ENCODE measurements around the gene DFFB. TPM values are rescaled to one million over a fixed set of nuclear protein-coding genes. Genes with fewer than 3 reads are reported as not detected.

DFFB gene
- total RNA-seq, 1 experiment from 2014 or later, result 11.9 TPM

DNA sequence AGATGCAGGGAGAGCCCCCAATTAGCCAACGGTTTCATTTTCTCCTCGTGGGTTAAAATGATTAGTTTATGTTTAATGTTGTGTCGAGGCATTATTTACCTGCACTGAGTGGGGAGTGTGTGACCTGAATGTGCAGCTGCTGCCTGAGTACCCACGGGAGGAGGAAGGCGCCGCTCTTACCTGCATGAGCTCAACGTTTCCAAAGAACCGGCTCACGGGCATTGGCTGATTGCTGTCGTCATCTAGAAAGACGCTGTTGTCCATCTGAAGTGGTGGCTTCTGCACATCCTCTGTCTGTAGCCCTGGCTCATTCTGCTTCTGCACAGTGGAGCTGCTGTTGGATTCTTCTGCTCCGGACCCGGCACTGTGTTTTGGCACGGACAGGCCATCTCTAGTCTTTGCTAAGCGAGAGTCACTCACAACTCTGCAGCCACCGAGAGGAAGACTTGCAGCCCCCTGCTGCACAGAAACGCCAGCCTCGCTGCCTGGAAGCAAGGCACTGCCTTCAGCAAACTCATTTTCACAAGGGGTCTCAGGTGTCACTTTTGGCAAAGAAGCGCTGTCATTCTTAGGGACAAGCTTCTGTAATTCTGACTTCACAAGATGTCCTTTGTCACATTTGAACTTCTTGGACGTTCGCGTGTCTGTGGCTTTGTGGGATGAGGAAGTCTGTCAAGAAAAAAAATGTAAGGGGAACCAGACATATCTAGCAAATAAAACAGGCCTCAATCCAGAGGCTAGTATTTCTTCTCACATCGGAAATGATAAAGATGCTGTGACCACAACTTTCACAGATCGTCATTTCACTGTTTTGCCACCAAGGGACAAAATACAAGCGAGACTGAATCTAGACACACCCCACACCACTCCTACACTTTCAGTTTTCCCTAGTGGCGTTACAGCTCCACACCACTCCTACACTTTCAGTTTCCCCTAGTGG is 33.4 kb downstream of the DFFB start:
- Histone ChIP-seq H3K4me1 (ENCODE audit: low read length) (peaks cover 11% of the 10 kb centered on the region), H3K27ac (ENCODE audit: low read length) (no peak overlapping the region), H3K9ac (ENCODE audit: low read length) (no peak overlapping the region), H3K9me3 (ENCODE audit: low read length) (no peaks in the 10 kb centered on the region), H3K79me2 (ENCODE audit: low read length) (peaks cover 29% of the 10 kb centered on the region), H3K36me3 (ENCODE audit: insufficient read depth, low read length) (peaks cover 18% of the 10 kb centered on the region), H2AFZ (ENCODE audit: low read length) (no peak overlapping the region), H3K27me3 (ENCODE audit: low read length) (no peaks in the 10 kb centered on the region), H4K20me1 (ENCODE audit: insufficient read depth, low read depth, low read length) (0 out of 2 replicates have a peak, but pooled peaks cover 11% of the 10 kb centered on the region), H3K4me2 (ENCODE audit: low read depth, low read length, poor library complexity, severe bottlenecking) (no peak overlapping the region), H3K4me3 (ENCODE audit: low read length) (no peak overlapping the region), H3K9me2 (replicated peaks; ENCODE audit: insufficient read depth, low read length) (no peaks in the 10 kb centered on the region)
- DNase-seq, result no peak

DNA sequence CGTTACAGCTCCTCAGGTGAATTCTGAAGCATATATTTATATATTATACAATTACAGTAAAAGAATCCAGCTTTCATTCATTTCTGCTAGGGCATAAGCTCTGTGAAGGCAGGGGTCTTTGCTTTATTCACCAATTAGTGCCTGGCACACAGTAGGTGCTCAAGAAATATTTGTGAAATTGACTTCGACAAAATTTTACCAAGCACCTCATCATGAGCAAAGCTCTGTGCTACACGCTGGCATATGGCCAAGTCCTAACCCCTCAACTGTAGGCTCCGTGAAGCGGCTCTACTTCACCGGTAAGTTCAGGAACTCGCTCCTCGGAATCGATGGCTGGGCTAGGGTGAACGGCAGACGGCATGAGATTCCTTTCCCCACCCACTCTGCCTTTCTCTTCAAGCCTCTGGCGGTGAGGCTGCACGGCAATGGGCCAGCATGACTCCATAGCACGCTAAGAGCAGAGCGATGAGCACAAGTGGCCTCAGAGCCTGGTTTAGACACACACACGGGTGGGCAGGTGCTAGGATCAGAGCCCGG is 34.1 kb downstream of the DFFB start:
- peaks cover 36% of the 10 kb centered on the region for H3K79me2 ChIP-seq (ENCODE audit: low read length)
- H3K36me3 ChIP-seq (ENCODE audit: insufficient read depth, low read length), result peaks cover 20% of the 10 kb centered on the region
- H3K27ac ChIP-seq (ENCODE audit: low read length), result no peak overlapping the region

DNA sequence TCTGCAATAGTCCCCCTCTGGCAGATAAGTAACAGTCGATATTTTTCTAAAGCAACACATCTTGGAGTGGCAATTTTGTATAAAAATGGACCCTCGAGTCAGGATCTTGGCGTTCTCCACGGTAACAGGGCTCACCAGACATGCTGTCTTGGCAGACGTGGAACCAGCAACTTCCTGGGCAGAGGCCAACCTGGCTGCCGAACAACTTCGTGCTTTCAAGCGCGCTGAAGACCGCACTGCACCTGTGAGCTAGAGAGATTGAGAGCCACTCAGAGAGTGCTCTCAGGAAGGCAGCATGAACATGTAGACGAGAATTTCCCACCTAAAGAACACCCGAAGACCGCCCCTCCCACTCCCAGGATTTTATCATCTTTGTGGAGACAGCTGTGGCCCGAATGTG is 35.5 kb downstream of the DFFB start:
- Histone ChIP-seq H3K27me3 (ENCODE audit: low read length) (no peaks in the 10 kb centered on the region), H3K9ac (ENCODE audit: low read length) (no peak overlapping the region), H4K20me1 (ENCODE audit: insufficient read depth, low read depth, low read length) (peaks cover 21% of the 10 kb centered on the region; the same call in 1 of the 2 replicates), H3K79me2 (ENCODE audit: low read length) (peaks cover 49% of the 10 kb centered on the region), H3K4me2 (ENCODE audit: low read depth, low read length, poor library complexity, severe bottlenecking) (no peak overlapping the region), H3K4me1 (ENCODE audit: low read length) (peaks cover 11% of the 10 kb centered on the region), H2AFZ (ENCODE audit: low read length) (no peak overlapping the region), H3K4me3 (ENCODE audit: low read length) (no peak overlapping the region), H3K27ac (ENCODE audit: low read length) (no peak overlapping the region), H3K9me2 (replicated peaks; ENCODE audit: insufficient read depth, low read length) (no peaks in the 10 kb centered on the region), H3K36me3 (ENCODE audit: insufficient read depth, low read length) (peaks cover 20% of the 10 kb centered on the region), H3K9me3 (ENCODE audit: low read length) (no peaks in the 10 kb centered on the region)
- no peak for DNase-seq

More for the DNA sequence above, 34.1 kb downstream of the DFFB start:
- H4K20me1 ChIP-seq (ENCODE audit: insufficient read depth, low read depth, low read length), result peaks cover 18% of the 10 kb centered on the region; the same call in 1 of the 2 replicates
- H3K4me2 ChIP-seq (ENCODE audit: low read depth, low read length, poor library complexity, severe bottlenecking), result no peak overlapping the region
- H3K9me2 ChIP-seq (replicated peaks; ENCODE audit: insufficient read depth, low read length), result no peaks in the 10 kb centered on the region
- H3K4me3 ChIP-seq (ENCODE audit: low read length), result no peak overlapping the region
- H3K9ac ChIP-seq (ENCODE audit: low read length), result no peak overlapping the region
- H2AFZ ChIP-seq (ENCODE audit: low read length), result no peak overlapping the region
- peaks cover 11% of the 10 kb centered on the region for H3K4me1 ChIP-seq (ENCODE audit: low read length)
- H3K27me3 ChIP-seq (ENCODE audit: low read length), result no peaks in the 10 kb centered on the region
- no peaks in the 10 kb centered on the region for H3K9me3 ChIP-seq (ENCODE audit: low read length)
- no peak for DNase-seq

DNA sequence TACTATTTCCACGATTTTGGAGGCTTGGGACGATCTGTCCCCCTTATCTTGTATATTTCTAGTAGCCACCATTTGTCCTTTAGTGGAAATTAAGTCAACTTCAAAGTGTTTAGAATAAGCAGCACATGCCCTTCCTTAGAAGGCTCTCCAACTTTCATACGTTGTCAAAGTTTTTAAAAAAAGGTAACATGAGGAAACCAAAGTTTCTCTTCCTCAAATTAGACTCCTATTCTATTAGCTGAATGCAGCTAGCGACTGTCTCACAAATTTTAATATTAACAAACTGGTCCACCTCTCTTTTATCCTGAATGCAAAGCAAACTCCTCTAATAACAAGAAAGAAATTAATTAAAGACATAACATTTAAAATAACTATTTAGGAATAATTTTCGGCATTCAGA is 35.9 kb downstream of the DFFB start:
- peaks cover 54% of the 10 kb centered on the region for H3K79me2 ChIP-seq (ENCODE audit: low read length)

GRCh38 chr1:3894626-3895278 is 37.5 kb downstream of the DFFB start:
- H3K9me2 ChIP-seq (replicated peaks; ENCODE audit: insufficient read depth, low read length), result no peaks in the 10 kb centered on the region
- H4K20me1 ChIP-seq (ENCODE audit: insufficient read depth, low read depth, low read length), result peaks cover 20% of the 10 kb centered on the region; the same call in 1 of the 2 replicates
- no peak overlapping the region for H3K4me2 ChIP-seq (ENCODE audit: low read depth, low read length, poor library complexity, severe bottlenecking)
- no peak overlapping the region for H3K27ac ChIP-seq (ENCODE audit: low read length)
- no peak overlapping the region for H3K4me3 ChIP-seq (ENCODE audit: low read length)
- no peak for DNase-seq
- H3K36me3 ChIP-seq (ENCODE audit: insufficient read depth, low read length), result peaks cover 22% of the 10 kb centered on the region
- no peak overlapping the region for H2AFZ ChIP-seq (ENCODE audit: low read length)
- peaks cover 69% of the 10 kb centered on the region for H3K79me2 ChIP-seq (ENCODE audit: low read length)
- no peaks in the 10 kb centered on the region for H3K9me3 ChIP-seq (ENCODE audit: low read length)
- H3K4me1 ChIP-seq (ENCODE audit: low read length), result peaks cover 26% of the 10 kb centered on the region
- no peak overlapping the region for H3K9ac ChIP-seq (ENCODE audit: low read length)
- no peaks in the 10 kb centered on the region for H3K27me3 ChIP-seq (ENCODE audit: low read length)

More for the DNA sequence above, 35.9 kb downstream of the DFFB start:
- peaks cover 24% of the 10 kb centered on the region for H3K36me3 ChIP-seq (ENCODE audit: insufficient read depth, low read length)
- no peak overlapping the region for H3K9ac ChIP-seq (ENCODE audit: low read length)
- DNase-seq, result no peak
- no peak overlapping the region for H3K4me3 ChIP-seq (ENCODE audit: low read length)
- no peak overlapping the region for H2AFZ ChIP-seq (ENCODE audit: low read length)
- no peaks in the 10 kb centered on the region for H3K27me3 ChIP-seq (ENCODE audit: low read length)
- H4K20me1 ChIP-seq (ENCODE audit: insufficient read depth, low read depth, low read length), result peaks cover 21% of the 10 kb centered on the region; the same call in 1 of the 2 replicates
- H3K4me1 ChIP-seq (ENCODE audit: low read length), result peaks cover 14% of the 10 kb centered on the region
- no peaks in the 10 kb centered on the region for H3K9me2 ChIP-seq (replicated peaks; ENCODE audit: insufficient read depth, low read length)
- no peaks in the 10 kb centered on the region for H3K9me3 ChIP-seq (ENCODE audit: low read length)
- H3K4me2 ChIP-seq (ENCODE audit: low read depth, low read length, poor library complexity, severe bottlenecking), result no peak overlapping the region
- H3K27ac ChIP-seq (ENCODE audit: low read length), result no peak overlapping the region

DNA sequence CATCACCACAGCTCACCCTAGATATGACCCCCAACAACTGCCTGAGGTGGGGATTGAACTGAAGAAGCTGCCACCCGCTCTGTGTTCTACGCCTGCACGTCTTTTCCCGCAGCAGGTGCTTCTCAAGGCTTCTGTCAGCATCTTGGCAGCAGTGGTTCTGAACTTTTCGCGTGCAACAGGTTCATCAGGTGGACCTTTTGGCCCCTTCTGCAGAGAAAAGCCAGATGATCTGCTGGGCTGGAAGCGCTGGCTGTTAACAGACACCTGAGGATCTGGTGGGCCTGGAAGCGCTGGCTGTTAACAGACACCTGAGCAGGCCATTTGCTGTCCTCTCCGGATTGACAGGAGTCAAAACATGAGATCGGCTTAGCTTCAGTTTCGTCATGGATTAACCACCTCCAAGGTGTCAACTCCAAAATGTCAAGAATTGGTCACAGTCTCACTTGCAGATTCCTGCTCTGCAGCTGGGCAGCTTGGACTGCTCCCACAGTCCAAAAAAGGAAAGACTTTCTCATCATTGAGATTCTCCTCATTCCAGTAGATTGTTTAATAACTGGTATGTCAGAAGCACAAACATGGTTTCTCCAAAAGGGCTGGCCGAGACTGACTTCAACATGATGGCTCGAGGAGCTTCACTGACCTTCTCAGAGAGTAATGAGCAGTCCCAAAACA is 38.1 kb downstream of the DFFB start:
- Histone ChIP-seq H3K4me1 (ENCODE audit: low read length) (peaks cover 26% of the 10 kb centered on the region), H3K4me2 (ENCODE audit: low read depth, low read length, poor library complexity, severe bottlenecking) (no peak overlapping the region), H2AFZ (ENCODE audit: low read length) (no peak overlapping the region), H4K20me1 (ENCODE audit: insufficient read depth, low read depth, low read length) (peaks cover 16% of the 10 kb centered on the region; the same call in 1 of the 2 replicates), H3K9ac (ENCODE audit: low read length) (no peak overlapping the region), H3K79me2 (ENCODE audit: low read length) (peaks cover 72% of the 10 kb centered on the region), H3K27me3 (ENCODE audit: low read length) (no peaks in the 10 kb centered on the region), H3K9me3 (ENCODE audit: low read length) (no peaks in the 10 kb centered on the region), H3K9me2 (replicated peaks; ENCODE audit: insufficient read depth, low read length) (no peaks in the 10 kb centered on the region), H3K36me3 (ENCODE audit: insufficient read depth, low read length) (peaks cover 19% of the 10 kb centered on the region), H3K4me3 (ENCODE audit: low read length) (no peak overlapping the region), H3K27ac (ENCODE audit: low read length) (no peak overlapping the region)
- DNase-seq, result no peak

GRCh38 chr1:3895951-3896325 is 38.7 kb downstream of the DFFB start:
- Histone ChIP-seq H3K4me3 (ENCODE audit: low read length) (no peak overlapping the region), H4K20me1 (ENCODE audit: insufficient read depth, low read depth, low read length) (peaks cover 16% of the 10 kb centered on the region; the same call in 1 of the 2 replicates), H3K4me1 (ENCODE audit: low read length) (peaks cover 27% of the 10 kb centered on the region), H3K9me3 (ENCODE audit: low read length) (no peaks in the 10 kb centered on the region), H3K4me2 (ENCODE audit: low read depth, low read length, poor library complexity, severe bottlenecking) (no peak overlapping the region), H3K27me3 (ENCODE audit: low read length) (no peaks in the 10 kb centered on the region), H3K79me2 (ENCODE audit: low read length) (peaks cover 72% of the 10 kb centered on the region), H3K9ac (ENCODE audit: low read length) (no peak overlapping the region), H2AFZ (ENCODE audit: low read length) (no peak overlapping the region), H3K36me3 (ENCODE audit: insufficient read depth, low read length) (peaks cover 17% of the 10 kb centered on the region), H3K27ac (ENCODE audit: low read length) (no peak overlapping the region), H3K9me2 (replicated peaks; ENCODE audit: insufficient read depth, low read length) (no peaks in the 10 kb centered on the region)
- no peak for DNase-seq
